Measurements from ENCODE around the gene COL9A1.

DNA sequence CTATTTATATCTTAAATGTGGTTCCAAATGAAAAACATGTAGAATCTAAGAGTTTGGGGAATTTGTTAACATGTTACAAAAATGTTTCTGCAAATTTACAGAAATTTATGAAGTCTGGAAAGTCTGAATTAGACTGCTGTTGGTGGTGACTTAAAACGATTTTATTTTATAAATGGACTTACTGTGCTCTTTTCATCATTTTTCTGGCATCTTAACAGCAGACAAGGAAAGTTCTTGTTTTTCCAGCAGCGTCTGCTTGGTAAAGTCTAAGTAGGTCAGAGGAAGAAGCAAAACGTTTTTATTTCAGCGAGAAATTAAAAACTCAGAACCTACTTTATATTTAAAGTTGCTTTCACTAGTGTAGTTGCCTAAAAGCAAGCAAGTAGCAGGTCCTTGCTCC lies 48.6 kb upstream of the COL9A1 start:
- no peak for TF ChIP-seq POLR2A (IDR thresholded peaks at IDR 0.05)
- TF ChIP-seq, protein P1, sequence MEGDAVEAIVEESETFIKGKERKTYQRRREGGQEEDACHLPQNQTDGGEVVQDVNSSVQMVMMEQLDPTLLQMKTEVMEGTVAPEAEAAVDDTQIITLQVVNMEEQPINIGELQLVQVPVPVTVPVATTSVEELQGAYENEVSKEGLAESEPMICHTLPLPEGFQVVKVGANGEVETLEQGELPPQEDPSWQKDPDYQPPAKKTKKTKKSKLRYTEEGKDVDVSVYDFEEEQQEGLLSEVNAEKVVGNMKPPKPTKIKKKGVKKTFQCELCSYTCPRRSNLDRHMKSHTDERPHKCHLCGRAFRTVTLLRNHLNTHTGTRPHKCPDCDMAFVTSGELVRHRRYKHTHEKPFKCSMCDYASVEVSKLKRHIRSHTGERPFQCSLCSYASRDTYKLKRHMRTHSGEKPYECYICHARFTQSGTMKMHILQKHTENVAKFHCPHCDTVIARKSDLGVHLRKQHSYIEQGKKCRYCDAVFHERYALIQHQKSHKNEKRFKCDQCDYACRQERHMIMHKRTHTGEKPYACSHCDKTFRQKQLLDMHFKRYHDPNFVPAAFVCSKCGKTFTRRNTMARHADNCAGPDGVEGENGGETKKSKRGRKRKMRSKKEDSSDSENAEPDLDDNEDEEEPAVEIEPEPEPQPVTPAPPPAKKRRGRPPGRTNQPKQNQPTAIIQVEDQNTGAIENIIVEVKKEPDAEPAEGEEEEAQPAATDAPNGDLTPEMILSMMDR (IDR thresholded peaks at IDR 0.05): no peak
- no peak for TF ChIP-seq EP300 (IDR thresholded peaks at IDR 0.05)

All from tibial nerve (tissue), 4 donors.